ENCODE measurements around the gene CERS6. TPM values are rescaled to one million over a fixed set of nuclear protein-coding genes. Genes with fewer than 3 reads are reported as not detected.
"Not testable (repeated sequence)": the region's sequence is repeated elsewhere in the genome, so short reads cannot be mapped to it uniquely, and the experiment has no call there.

The CERS6 gene
- total and polyA plus RNA-seq, 10 of the 15 experiments (the other 5 are each of a cell fraction or from before 2014, with no cell fraction given): 1.3 to 20.4 (median 14.1) TPM

DNA sequence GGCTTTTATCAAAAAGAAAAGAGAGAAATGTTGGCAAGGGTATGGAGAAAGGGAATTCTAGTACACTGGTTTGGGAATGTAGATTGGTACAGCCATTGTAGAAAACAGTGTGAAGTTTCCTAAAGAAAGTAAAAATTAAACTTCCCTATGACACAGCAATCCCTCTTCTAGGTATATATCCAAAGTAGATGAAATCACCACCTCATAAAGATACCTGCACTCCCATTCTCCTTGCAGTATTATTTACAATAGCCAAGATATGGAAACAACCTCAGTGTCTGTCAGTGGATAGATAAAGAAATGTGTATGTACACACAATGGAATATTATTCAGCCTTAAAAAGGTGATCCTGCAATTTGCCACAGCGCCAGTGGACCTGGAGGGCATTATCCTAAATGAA, 199.1 kb downstream of the CERS6 start:
- Histone ChIP-seq H3K79me2 (ENCODE audit: control insufficient read depth, insufficient read depth, low read length) (no peaks in the 10 kb centered on the region; the same call in none of the 2 replicates), H3K27me3 (replicated peaks in 1 of 2; ENCODE audit: control insufficient read depth in 2 of 2, insufficient read depth in 2 of 2, low read length in 1 of 2) (no peaks in the 10 kb centered on the region), H4K20me1 (ENCODE audit: control insufficient read depth, insufficient read depth) (no peaks in the 10 kb centered on the region), H3K4me1 (ENCODE audit: control insufficient read depth, insufficient read depth, low read length) (no peaks in the 10 kb centered on the region), H3K9me3 (replicated peaks; ENCODE audit: control insufficient read depth, insufficient read depth, low read length) (no peaks in the 10 kb centered on the region; the same call in 2 of the 3 replicates), H3K27ac (ENCODE audit: control insufficient read depth, insufficient read depth) (no peak overlapping the region), H2AFZ (ENCODE audit: control insufficient read depth, low read depth, low read length) (no peak overlapping the region), H3K36me3 (ENCODE audit: control insufficient read depth in 2 of 2, insufficient read depth in 2 of 2, low read length in 1 of 2) (no peaks in the 10 kb centered on the region; a peak in 2 of 4 replicates), H3K4me2 (ENCODE audit: control insufficient read depth, insufficient read depth) (no peak overlapping the region), H3K4me3 (no peak overlapping the region), H3K9ac (ENCODE audit: control insufficient read depth, insufficient read depth, low read length) (no peak overlapping the region)
- DNase-seq (ENCODE audit: low read depth, low spot score): no peak
- ChIA-PET POLR2A (no interaction called here), RAD21 (ENCODE audit: unreplicated experiment) (no interaction called here), CTCF (no interaction called here), SMC1A (ENCODE audit: uncharacterized antibody, unreplicated experiment) (no interaction called here)
- in situ Hi-C loops (cut with MboI) (no loop called here), intact Hi-C loops (cut with micrococcal nuclease; ENCODE audit: unreplicated experiment) (no loop called here)
- BruUV-seq (replicated peaks): no TSS peak
- ATAC-seq: no peak
- no peak for FAIRE-seq
- WGBS (ENCODE audit: insufficient coverage, insufficient replicate concordance, low lambda C conversion rate, missing lambda C conversion rate): 52% methylated on average over 1 of the region's 1 CpG
- no peak for TF ChIP-seq TAF1 (IDR thresholded peaks at IDR 0.05; ENCODE audit: borderline replicate concordance, low read depth, low read length)
- TF ChIP-seq, protein P1, sequence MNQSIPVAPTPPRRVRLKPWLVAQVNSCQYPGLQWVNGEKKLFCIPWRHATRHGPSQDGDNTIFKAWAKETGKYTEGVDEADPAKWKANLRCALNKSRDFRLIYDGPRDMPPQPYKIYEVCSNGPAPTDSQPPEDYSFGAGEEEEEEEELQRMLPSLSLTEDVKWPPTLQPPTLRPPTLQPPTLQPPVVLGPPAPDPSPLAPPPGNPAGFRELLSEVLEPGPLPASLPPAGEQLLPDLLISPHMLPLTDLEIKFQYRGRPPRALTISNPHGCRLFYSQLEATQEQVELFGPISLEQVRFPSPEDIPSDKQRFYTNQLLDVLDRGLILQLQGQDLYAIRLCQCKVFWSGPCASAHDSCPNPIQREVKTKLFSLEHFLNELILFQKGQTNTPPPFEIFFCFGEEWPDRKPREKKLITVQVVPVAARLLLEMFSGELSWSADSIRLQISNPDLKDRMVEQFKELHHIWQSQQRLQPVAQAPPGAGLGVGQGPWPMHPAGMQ (IDR thresholded peaks at IDR 0.05; ENCODE audit: borderline replicate concordance): no peak
- no peak for TF ChIP-seq SIN3A (IDR thresholded peaks at IDR 0.05; ENCODE audit: low read depth, low read length)
- TF ChIP-seq LARP7 (IDR thresholded peaks at IDR 0.05): no peak
- TF ChIP-seq SREBF2 (IDR thresholded peaks at IDR 0.05; ENCODE audit: low read length): no peak
- TF ChIP-seq MEF2B (IDR thresholded peaks at IDR 0.05; ENCODE audit: partially characterized antibody, poor library complexity, severe bottlenecking): no peak
- no peak for TF ChIP-seq ZNF207 (IDR thresholded peaks at IDR 0.05; ENCODE audit: borderline replicate concordance)
- TF ChIP-seq POLR2AphosphoS2 (IDR thresholded peaks at IDR 0.05; ENCODE audit: low read depth, low read length): no peak
- TF ChIP-seq, protein P2, sequence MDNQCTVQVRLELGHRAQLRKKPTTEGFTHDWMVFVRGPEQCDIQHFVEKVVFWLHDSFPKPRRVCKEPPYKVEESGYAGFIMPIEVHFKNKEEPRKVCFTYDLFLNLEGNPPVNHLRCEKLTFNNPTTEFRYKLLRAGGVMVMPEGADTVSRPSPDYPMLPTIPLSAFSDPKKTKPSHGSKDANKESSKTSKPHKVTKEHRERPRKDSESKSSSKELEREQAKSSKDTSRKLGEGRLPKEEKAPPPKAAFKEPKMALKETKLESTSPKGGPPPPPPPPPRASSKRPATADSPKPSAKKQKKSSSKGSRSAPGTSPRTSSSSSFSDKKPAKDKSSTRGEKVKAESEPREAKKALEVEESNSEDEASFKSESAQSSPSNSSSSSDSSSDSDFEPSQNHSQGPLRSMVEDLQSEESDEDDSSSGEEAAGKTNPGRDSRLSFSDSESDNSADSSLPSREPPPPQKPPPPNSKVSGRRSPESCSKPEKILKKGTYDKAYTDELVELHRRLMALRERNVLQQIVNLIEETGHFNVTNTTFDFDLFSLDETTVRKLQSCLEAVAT (IDR thresholded peaks at IDR 0.05): no peak

DNA sequence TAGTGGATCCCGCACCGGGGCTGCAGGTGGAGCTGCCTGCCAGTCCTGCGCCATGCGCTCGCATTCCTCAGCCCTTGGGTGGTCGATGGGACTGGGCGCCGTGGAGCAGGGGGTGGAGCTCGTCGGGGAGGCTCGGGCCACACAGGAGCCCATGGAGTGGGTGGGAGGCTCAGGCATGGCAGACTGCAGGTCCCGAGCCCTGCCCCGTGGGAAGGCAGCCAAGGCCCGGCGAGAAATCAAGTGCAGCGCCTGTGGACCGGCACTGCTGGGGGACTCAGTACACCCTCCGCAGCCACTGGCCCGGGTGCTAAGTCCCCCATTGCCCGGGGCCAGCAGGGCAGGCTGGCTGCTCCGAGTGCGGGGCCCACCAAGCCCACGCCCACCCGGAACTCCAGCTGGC, 201.3 kb downstream of the CERS6 start:
- in situ Hi-C loops (cut with MboI); ATAC-seq: not testable (repeated sequence)
- WGBS (ENCODE audit: insufficient coverage, insufficient replicate concordance, low lambda C conversion rate, missing lambda C conversion rate): over 99% methylated on average over 16 of the region's 24 CpGs

More for the DNA sequence above, 201.3 kb downstream of the CERS6 start:
- DNase-seq (ENCODE audit: low read depth, low spot score); H3K4me2 ChIP-seq (ENCODE audit: control insufficient read depth, insufficient read depth); H3K27me3 ChIP-seq (replicated peaks in 1 of 2; ENCODE audit: control insufficient read depth in 2 of 2, insufficient read depth in 2 of 2, low read length in 1 of 2); H3K79me2 ChIP-seq (ENCODE audit: control insufficient read depth, insufficient read depth, low read length); H3K9me3 ChIP-seq (replicated peaks; ENCODE audit: control insufficient read depth, insufficient read depth, low read length); H3K9ac ChIP-seq (ENCODE audit: control insufficient read depth, insufficient read depth, low read length); H2AFZ ChIP-seq (ENCODE audit: control insufficient read depth, low read depth, low read length); CTCF ChIA-PET; POLR2A ChIA-PET; FAIRE-seq; H3K4me1 ChIP-seq (ENCODE audit: control insufficient read depth, insufficient read depth, low read length); BruUV-seq (replicated peaks); H4K20me1 ChIP-seq (ENCODE audit: control insufficient read depth, insufficient read depth); H3K36me3 ChIP-seq (ENCODE audit: control insufficient read depth in 2 of 2, insufficient read depth in 2 of 2, low read length in 1 of 2); H3K27ac ChIP-seq (ENCODE audit: control insufficient read depth, insufficient read depth); intact Hi-C loops (cut with micrococcal nuclease; ENCODE audit: unreplicated experiment); SMC1A ChIA-PET (ENCODE audit: uncharacterized antibody, unreplicated experiment); RAD21 ChIA-PET (ENCODE audit: unreplicated experiment); H3K4me3 ChIP-seq: not testable (repeated sequence)

Measured in GM12878 (cell line).